ENCODE measurements around the gene SEPTIN6. TPM values are rescaled to one million over a fixed set of nuclear protein-coding genes. Genes with fewer than 3 reads are reported as not detected.
"Not testable (repeated sequence)": the region's sequence is repeated elsewhere in the genome, so short reads cannot be mapped to it uniquely, and the experiment has no call there.

SEPTIN6 gene
- total RNA-seq, 2 experiments from 2014 or later = 132 to 134 TPM

DNA sequence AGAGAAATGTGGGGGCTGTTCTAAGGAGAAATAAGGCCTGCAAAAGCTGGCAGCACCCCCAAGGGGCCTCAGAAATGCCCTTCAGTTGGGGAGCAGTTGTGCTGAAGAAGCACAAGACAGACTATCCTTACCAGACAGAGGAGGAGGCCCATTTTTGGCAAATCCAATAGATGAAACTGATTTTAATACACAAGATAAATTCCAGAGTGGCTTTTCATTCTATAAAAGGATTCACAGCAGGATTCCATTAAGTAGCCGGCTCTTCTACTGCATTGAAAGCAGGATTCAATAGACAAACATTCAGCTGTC, 8.1 kb downstream of the SEPTIN6 start:
- intact Hi-C loops (cut with DNase I, micrococcal nuclease) = no loop called here
- Histone ChIP-seq H3K27ac (ENCODE audit: low read depth in 1 of 2, low read length in 2 of 2) (peak overlapping the region; percentile 95 to 98), H3K9me3 (ENCODE audit: control insufficient read depth in 1 of 2, insufficient read depth in 1 of 2, low read length in 2 of 2) (no peaks in the 10 kb centered on the region), H3K4me3 (ENCODE audit: low read length) (peak overlapping the region; percentile 48), H3K27me3 (ENCODE audit: control insufficient read depth in 1 of 2, insufficient read depth in 2 of 2, low read length in 2 of 2) (no peaks in the 10 kb centered on the region), H3K36me3 (ENCODE audit: insufficient read depth, low read length) (peaks cover 5% of the 10 kb centered on the region), H3K4me1 (ENCODE audit: insufficient read depth, low read length) (peaks cover 85% of the 10 kb centered on the region)
- ChIA-PET POLR2A (interaction anchor here (0.9 to 5.1 kb wide), 7 partner anchors 8 to 106 kb away, joined by 3 to 145 read pairs (median 5); partner anchors contain the start of genes RPL39 and SEPTIN6), CTCF (interaction anchor here (0.6 to 2.0 kb wide), 7 partner anchors 9 to 169 kb away, joined by 3 to 9 read pairs (median 4); partner anchors contain the start of gene SEPTIN6)
- Mint-ChIP-seq H3K36me3 (ENCODE audit: low read depth) (peaks cover 49% of the 10 kb centered on the region), H3K4me3 (peak overlapping the region; percentile 93), H3K9me3 (no peaks in the 10 kb centered on the region), H3K27me3 (no peaks in the 10 kb centered on the region), H3K27ac (peak overlapping the region; percentile 96), H3K4me1 (ENCODE audit: low read depth) (peaks cover 81% of the 10 kb centered on the region)
- no peak for DNase-seq
- no peak for ATAC-seq (ENCODE audit: poor library complexity)
- TF ChIP-seq, protein P1, sequence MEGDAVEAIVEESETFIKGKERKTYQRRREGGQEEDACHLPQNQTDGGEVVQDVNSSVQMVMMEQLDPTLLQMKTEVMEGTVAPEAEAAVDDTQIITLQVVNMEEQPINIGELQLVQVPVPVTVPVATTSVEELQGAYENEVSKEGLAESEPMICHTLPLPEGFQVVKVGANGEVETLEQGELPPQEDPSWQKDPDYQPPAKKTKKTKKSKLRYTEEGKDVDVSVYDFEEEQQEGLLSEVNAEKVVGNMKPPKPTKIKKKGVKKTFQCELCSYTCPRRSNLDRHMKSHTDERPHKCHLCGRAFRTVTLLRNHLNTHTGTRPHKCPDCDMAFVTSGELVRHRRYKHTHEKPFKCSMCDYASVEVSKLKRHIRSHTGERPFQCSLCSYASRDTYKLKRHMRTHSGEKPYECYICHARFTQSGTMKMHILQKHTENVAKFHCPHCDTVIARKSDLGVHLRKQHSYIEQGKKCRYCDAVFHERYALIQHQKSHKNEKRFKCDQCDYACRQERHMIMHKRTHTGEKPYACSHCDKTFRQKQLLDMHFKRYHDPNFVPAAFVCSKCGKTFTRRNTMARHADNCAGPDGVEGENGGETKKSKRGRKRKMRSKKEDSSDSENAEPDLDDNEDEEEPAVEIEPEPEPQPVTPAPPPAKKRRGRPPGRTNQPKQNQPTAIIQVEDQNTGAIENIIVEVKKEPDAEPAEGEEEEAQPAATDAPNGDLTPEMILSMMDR (IDR thresholded peaks at IDR 0.05) = no peak

DNA sequence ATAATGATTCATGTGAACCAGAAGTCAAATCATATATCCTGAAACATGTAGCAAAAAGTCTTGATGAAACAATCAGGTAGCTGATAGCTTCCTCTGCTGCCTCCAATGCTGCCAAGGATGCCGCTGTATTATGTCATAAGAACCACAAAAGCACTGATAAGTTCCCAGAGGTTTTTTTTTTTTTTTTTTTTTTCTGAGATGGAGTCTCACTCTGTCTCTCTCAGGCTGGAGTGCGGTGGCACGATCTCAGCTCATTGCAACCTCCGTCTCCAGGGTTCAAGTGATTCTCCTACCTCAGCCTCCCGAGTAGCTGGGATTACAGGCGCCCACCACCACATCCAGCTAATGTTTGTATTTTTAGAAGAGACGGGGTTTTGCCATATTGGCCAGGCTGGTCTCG, 8.7 kb downstream of the SEPTIN6 start:
- Mint-ChIP-seq H3K4me3 (peak overlapping the region; percentile 93), H3K27ac (peak overlapping the region; percentile 96), H3K36me3 (ENCODE audit: low read depth) (peaks cover 48% of the 10 kb centered on the region), H3K4me1 (ENCODE audit: low read depth) (peaks cover 80% of the 10 kb centered on the region)
- ChIA-PET POLR2A (interaction anchor here (1.7 to 5.1 kb wide), 4 partner anchors 8 to 43 kb away, joined by 4 to 145 read pairs (median 12); partner anchors contain the start of gene SEPTIN6), CTCF (interaction anchor here (0.6 to 2.0 kb wide), 7 partner anchors 9 to 168 kb away, joined by 3 to 9 read pairs (median 4); partner anchors contain the start of gene SEPTIN6)
- H3K27me3 ChIP-seq (ENCODE audit: control insufficient read depth in 1 of 2, insufficient read depth in 2 of 2, low read length in 2 of 2); H3K36me3 ChIP-seq (ENCODE audit: insufficient read depth, low read length); intact Hi-C loops (cut with DNase I, micrococcal nuclease); H3K9me3 Mint-ChIP-seq; H3K27me3 Mint-ChIP-seq; H3K9me3 ChIP-seq (ENCODE audit: control insufficient read depth in 1 of 2, insufficient read depth in 1 of 2, low read length in 2 of 2): not testable (repeated sequence)
- Histone ChIP-seq H3K4me3 (ENCODE audit: low read length) (peak overlapping the region; percentile 48), H3K4me1 (ENCODE audit: insufficient read depth, low read length) (peaks cover 87% of the 10 kb centered on the region), H3K27ac (ENCODE audit: low read depth in 1 of 2, low read length in 2 of 2) (peak overlapping the region; percentile 95 to 98)
- ATAC-seq (ENCODE audit: poor library complexity) (peak; percentile 24), DNase-seq (peak in 6 of 14 experiments; percentile 29 to 78 (median 58))

DNA sequence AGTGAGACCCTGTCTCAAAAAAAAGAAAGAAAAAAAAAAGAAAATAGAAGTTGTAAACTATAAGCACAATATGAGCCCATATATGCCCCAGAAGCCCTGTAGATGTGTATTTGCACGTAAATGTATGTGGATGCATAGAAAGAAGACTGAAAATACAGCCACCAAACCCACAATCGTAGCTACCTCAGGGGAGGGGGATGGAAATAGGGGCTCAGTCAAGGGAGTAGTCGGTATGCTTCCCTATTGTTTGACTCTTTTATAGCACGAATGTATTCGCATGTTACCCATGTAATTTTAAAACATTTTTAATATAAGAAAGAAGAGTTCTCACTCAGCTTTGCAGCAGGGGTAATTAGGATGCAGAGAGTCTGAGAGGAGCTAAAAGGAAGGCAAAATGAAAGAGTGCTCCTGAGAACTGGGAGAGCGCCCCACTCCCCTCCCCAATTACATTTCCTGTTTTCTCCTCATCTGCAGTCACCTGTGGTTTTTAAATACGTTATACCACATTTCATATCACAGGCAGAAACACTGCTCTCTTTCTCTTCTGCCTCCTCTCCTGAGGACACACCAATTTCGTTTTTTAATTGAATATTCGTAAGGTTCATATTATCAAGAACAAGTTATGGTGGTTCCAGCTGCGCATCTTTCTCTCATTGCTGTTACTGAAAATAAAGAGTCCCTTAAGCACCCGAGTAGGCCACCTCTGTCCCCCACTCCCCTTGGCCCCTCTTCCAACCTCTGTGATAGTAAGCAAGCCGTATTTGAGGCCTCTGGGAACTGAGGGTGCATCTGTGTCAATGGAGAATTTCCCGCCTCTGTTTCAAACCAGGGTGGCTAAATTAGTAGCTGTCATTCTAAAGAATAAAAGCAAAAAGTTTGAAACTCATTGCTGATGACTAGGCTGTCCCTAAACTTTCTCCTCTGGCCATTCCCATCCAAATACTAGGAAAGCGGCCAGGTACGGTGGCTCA, 10.7 kb downstream of the SEPTIN6 start:
- no peaks in the 10 kb centered on the region for H3K9me3 Mint-ChIP-seq
- CTCF ChIA-PET = interaction anchor here (0.6 to 2.3 kb wide), 7 partner anchors 11 to 72 kb away, joined by 3 to 11 read pairs (median 3); partner anchors contain the start of gene SEPTIN6
- TF ChIP-seq, protein P1 (IDR thresholded peaks at IDR 0.05) = no peak
- H3K4me1 Mint-ChIP-seq (ENCODE audit: low read depth) = peaks cover 78% of the 10 kb centered on the region
- H3K27me3 Mint-ChIP-seq = no peaks in the 10 kb centered on the region
- H3K4me1 ChIP-seq (ENCODE audit: insufficient read depth, low read length) = peaks cover 86% of the 10 kb centered on the region
- peak overlapping the region; percentile 89 to 98 for H3K27ac ChIP-seq (ENCODE audit: low read depth in 1 of 2, low read length in 2 of 2)
- intact Hi-C loops (cut with DNase I, micrococcal nuclease) = loop anchor here in 1 of 2 experiments (1.0 kb wide), 1 partner anchor 9 kb away; no protein-coding TSS in a partner anchor
- ATAC-seq (ENCODE audit: poor library complexity) = peak; percentile 55
- H3K36me3 ChIP-seq (ENCODE audit: insufficient read depth, low read length) = peaks cover 5% of the 10 kb centered on the region
- H3K36me3 Mint-ChIP-seq (ENCODE audit: low read depth) = peaks cover 36% of the 10 kb centered on the region
- H3K4me3 ChIP-seq (ENCODE audit: low read length) = peak overlapping the region; percentile 40
- H3K9me3 ChIP-seq (ENCODE audit: control insufficient read depth in 1 of 2, insufficient read depth in 1 of 2, low read length in 2 of 2) = no peaks in the 10 kb centered on the region
- peak overlapping the region; percentile 82 for H3K4me3 Mint-ChIP-seq
- H3K27ac Mint-ChIP-seq = peak overlapping the region; percentile 96
- POLR2A ChIA-PET = interaction anchor here (0.6 to 5.1 kb wide), 14 partner anchors 10 to 171 kb away, joined by 3 to 145 read pairs (median 5); partner anchors contain the start of genes RPL39, SEPTIN6, SOWAHD and UPF3B
- H3K27me3 ChIP-seq (ENCODE audit: control insufficient read depth in 1 of 2, insufficient read depth in 2 of 2, low read length in 2 of 2) = no peaks in the 10 kb centered on the region
- DNase-seq = peak in 7 of 14 experiments; percentile 36 to 82 (median 68)
